GM12864 (cell line): ENCODE measurements around the gene MARCHF5.

Source experiments
- DNase-seq: peaks from one replicate; pipeline ENCODE4 v3.0.0-alpha.2; 2011; ENCODE audit warnings: low read depth
- H3K4me3 ChIP-seq: 2 replicates; pipeline ENCODE4 v1.5.1; 2011; ENCODE audit warnings: mild to moderate bottlenecking, low read depth, low read length, control low read depth
- CTCF ChIP-seq: IDR thresholded peaks from 2 replicates; pipeline ENCODE4 v1.5.1; 2011; ENCODE audit warnings: low read depth, mild to moderate bottlenecking, moderate library complexity, low read length, control low read depth, inconsistent platforms; ENCODE audit errors: missing control alignments

MARCHF5 gene

GRCh38 chr10:92356041-92356440 lies 65.1 kb downstream of the MARCHF5 start:
- no peak for DNase-seq
- no peak for TF ChIP-seq CTCF
- no peak overlapping the region for H3K4me3 ChIP-seq

GRCh38 chr10:92363498-92363897 lies 72.5 kb downstream of the MARCHF5 start:
- no peak for TF ChIP-seq CTCF
- no peak for DNase-seq
- H3K4me3 ChIP-seq: no peak overlapping the region

GRCh38 chr10:92366412-92367021 lies 75.5 kb downstream of the MARCHF5 start:
- no peak overlapping the region for H3K4me3 ChIP-seq
- no peak for DNase-seq
- TF ChIP-seq CTCF: no peak

GRCh38 chr10:92377962-92378361 lies 87.0 kb downstream of the MARCHF5 start:
- DNase-seq: no peak
- no peak overlapping the region for H3K4me3 ChIP-seq
- TF ChIP-seq CTCF: no peak

- H3K4me3 ChIP-seq: no peak overlapping the region
- no peak for TF ChIP-seq CTCF
- DNase-seq: no peak
Measured at GRCh38 chr10:92381543-92381954, 90.6 kb downstream of the MARCHF5 start.

GRCh38 chr10:92382631-92383030 lies 91.7 kb downstream of the MARCHF5 start:
- no peak overlapping the region for H3K4me3 ChIP-seq
- DNase-seq: no peak
- TF ChIP-seq CTCF: no peak

- DNase-seq: no peak
- TF ChIP-seq CTCF: no peak
- no peak overlapping the region for H3K4me3 ChIP-seq
Measured at GRCh38 chr10:92384741-92385140, 93.8 kb downstream of the MARCHF5 start.
